HCT116 (cell line): ENCODE data around the gene RXRA. TPM values are rescaled to one million over a fixed set of nuclear protein-coding genes. Genes with fewer than 3 reads are reported as not detected.

Source experiments
- ATAC-seq: fragments of 200-7000 bp; cut with Tn5 transposase; 2 replicates; pipeline ENCODE4 v1.9.1; 2020; ENCODE audit warnings: mild to moderate bottlenecking, moderate library complexity
- BruUV-seq: library from RNA; stranded (reverse); fragments of 400-500 nt; replicated peaks from 2 replicates; lab custom pipeline; 2021; lab: Mats Ljungman, UMichigan
- CTCF ChIA-PET: fragments of 300-600 bp; sonication (Branson Sonifier 250); formaldehyde crosslinking; loops from one replicate; lab custom pipeline; 2021; ENCODE audit warnings: antibody characterized with exemption; lab: Charles Lee
- POLR2A ChIA-PET: fragments of 300-600, 350-600 bp; sonication (Branson Sonifier 250); formaldehyde crosslinking; loops from one replicate; lab custom pipeline; 2021; ENCODE audit warnings: antibody characterized with exemption; lab: Charles Lee
- RAD21 ChIA-PET, 2 experiments: fragments of 300-600 bp; sonication (Branson Sonifier 250); formaldehyde crosslinking; loops; one replicate each; lab custom pipeline; 2023; ENCODE audit warnings: low total read pairs in 2 of 2; ENCODE audit not compliant: uncharacterized antibody in 2 of 2, unreplicated experiment in 2 of 2, low non-redundant PET in 1 of 2; lab: Charles Lee
- DNase-seq: peaks from one replicate; pipeline ENCODE4 v3.0.0-alpha.2; 2010; ENCODE audit warnings: low read depth, low spot score
- H2AFZ ChIP-seq: fragments of 200-600 bp; shearing (Covaris generic), sonication (generic); 2 replicates; pipeline ENCODE4 v1.6.1; 2017; ENCODE audit warnings: low read depth, mixed run types, mixed read lengths, antibody characterized with exemption, low read length; ENCODE audit not compliant: poor library complexity, severe bottlenecking
- H3K27ac ChIP-seq: 2 replicates; pipeline ENCODE4 v1.5.1; 2012; ENCODE audit warnings: low read depth, low read length
- H3K27me3 ChIP-seq: fragments of 200-600 bp; sonication (generic); 2 replicates; pipeline ENCODE4 v1.6.1; 2016; ENCODE audit warnings: mixed run types, low read length, mixed read lengths; ENCODE audit not compliant: insufficient read depth
- H3K36me3 ChIP-seq, 2 experiments: fragments of 200-500 bp in 1 of 2; fragments of 200-600 bp in 1 of 2; sonication (Bioruptor generic) in 1 of 2; sonication (generic) in 1 of 2; 2 replicates each; pipeline versions ENCODE4 v1.5.1 to v1.6.1; 2014 to 2016; ENCODE audit warnings: low read length in 2 of 2, inconsistent platforms in 1 of 2, mixed read lengths in 1 of 2, mixed run types in 1 of 2; ENCODE audit not compliant: insufficient read depth in 2 of 2, control insufficient read depth in 1 of 2
- H3K4me1 ChIP-seq, 2 experiments: fragments of 200-600 bp in 1 of 2; sonication (generic) in 1 of 2; 2 replicates each; pipeline versions ENCODE4 v1.5.1 to v1.6.1; 2012 to 2017; ENCODE audit warnings: low read length in 2 of 2, inconsistent platforms in 1 of 2, mild to moderate bottlenecking in 1 of 2, mixed read lengths in 1 of 2, mixed run types in 1 of 2, moderate library complexity in 1 of 2; ENCODE audit not compliant: insufficient read depth in 2 of 2, control insufficient read depth in 1 of 2
- H3K4me2 ChIP-seq: fragments of 200-600 bp; sonication (generic); 2 replicates; pipeline ENCODE4 v1.6.1; 2017; ENCODE audit warnings: mixed run types, low read length, mixed read lengths
- H3K4me3 ChIP-seq, 2 experiments: fragments of 200-600 bp in 1 of 2; sonication (generic) in 1 of 2; replicated peaks in 1 of 2; 2 replicates each; pipeline ENCODE4 v1.5.1; 2011 to 2016; ENCODE audit warnings: low read length in 2 of 2, control low read depth in 1 of 2, low read depth in 1 of 2, mild to moderate bottlenecking in 1 of 2, mixed read lengths in 1 of 2, mixed run types in 1 of 2
- H3K79me2 ChIP-seq: fragments of 200-600 bp; sonication (generic); 2 replicates; pipeline ENCODE4 v1.6.1; 2017; ENCODE audit warnings: mild to moderate bottlenecking, mixed run types, low read length, moderate library complexity, mixed read lengths; ENCODE audit not compliant: insufficient read depth
- H3K9ac ChIP-seq: fragments of 200-600 bp; sonication (generic); 2 replicates; pipeline ENCODE4 v1.6.1; 2016; ENCODE audit warnings: low read length, mixed read lengths
- H3K9me2 ChIP-seq: fragments of 200-600 bp; sonication (generic), shearing (Covaris generic); 2 replicates; pipeline ENCODE4 v1.6.1; 2017; ENCODE audit warnings: mixed run types, mild to moderate bottlenecking, moderate library complexity; ENCODE audit not compliant: insufficient read depth
- H3K9me3 ChIP-seq, 2 experiments: fragments of 200-500 bp in 1 of 2; fragments of 200-600 bp in 1 of 2; sonication (Bioruptor generic) in 1 of 2; sonication (generic) in 1 of 2; 2 replicates each; pipeline ENCODE4 v1.6.1; 2014 to 2017; ENCODE audit warnings: low read length in 2 of 2, mixed read lengths in 2 of 2, inconsistent platforms in 1 of 2, low read depth in 1 of 2, mild to moderate bottlenecking in 1 of 2, mixed run types in 1 of 2, moderate library complexity in 1 of 2; ENCODE audit not compliant: control insufficient read depth in 1 of 2, insufficient read depth in 1 of 2
- H4K20me1 ChIP-seq: fragments of 200-600 bp; sonication (generic), shearing (Covaris generic); 2 replicates; pipeline ENCODE4 v1.6.1; 2017; ENCODE audit warnings: mixed run types, mild to moderate bottlenecking, moderate library complexity; ENCODE audit not compliant: insufficient read depth
- CBX3 ChIP-seq: IDR thresholded peaks from 2 replicates; pipeline ENCODE4 v1.6.1; 2012; ENCODE audit warnings: low read depth
- CEBPB ChIP-seq: IDR thresholded peaks from 2 replicates; pipeline ENCODE4 v1.6.1; 2012; ENCODE audit warnings: low read depth
- EZH2 ChIP-seq: fragments of 200-600 bp; sonication (generic); IDR thresholded peaks from 2 replicates; pipeline ENCODE4 v1.6.1; 2017; ENCODE audit warnings: antibody characterized with exemption, mixed run types
- FOSL1 ChIP-seq: IDR thresholded peaks from 2 replicates; pipeline ENCODE4 v1.6.1; 2012; ENCODE audit warnings: low read depth
- JUND ChIP-seq: IDR thresholded peaks from 2 replicates; pipeline ENCODE4 v1.6.1; 2012
- POLR2A ChIP-seq: IDR thresholded peaks from 2 replicates; pipeline ENCODE4 v1.7.0; 2011; ENCODE audit warnings: borderline replicate concordance; ENCODE audit not compliant: insufficient read depth, insufficient read length; ENCODE audit errors: extremely low read depth
- RAD21 ChIP-seq: IDR thresholded peaks from 2 replicates; pipeline ENCODE4 v1.6.1; 2012; ENCODE audit warnings: low read depth, mild to moderate bottlenecking
- SIN3A ChIP-seq: IDR thresholded peaks from 2 replicates; pipeline ENCODE4 v1.6.1; 2012; ENCODE audit warnings: low read depth
- SP1 ChIP-seq: IDR thresholded peaks from 2 replicates; pipeline ENCODE4 v1.6.1; 2012; ENCODE audit warnings: low read depth
- TCF7L2 ChIP-seq: IDR thresholded peaks from 2 replicates; pipeline ENCODE4 v1.7.0; 2011; ENCODE audit warnings: borderline replicate concordance, inconsistent platforms; ENCODE audit not compliant: insufficient read depth, insufficient read length; ENCODE audit errors: extremely low read depth
- YY1 ChIP-seq: IDR thresholded peaks from 2 replicates; pipeline ENCODE4 v1.6.1; 2011; ENCODE audit warnings: low read length, low read depth, moderate library complexity, mild to moderate bottlenecking; ENCODE audit not compliant: insufficient replicate concordance; ENCODE audit errors: extremely low read depth
- ZFX ChIP-seq: fragments of 450-650 bp; IDR thresholded peaks from 2 replicates; pipeline ENCODE4 v1.6.1; 2017
- intact Hi-C: fragments of 100-400 bp; cut with micrococcal nuclease; formaldehyde crosslinking; loops from 2 replicates; pipeline ENCODE4 v1.10.0; 2022
- total RNA-seq: library from RNA; stranded (reverse); gene quantifications from one replicate; pipeline ENCODE4 v1.2.1, GENCODE V29; 2021; ENCODE audit not compliant: unreplicated experiment
- TF ChIP-seq, protein P1 (sequence below): IDR thresholded peaks from 2 replicates; pipeline ENCODE4 v1.6.1; 2012; ENCODE audit warnings: low read depth
- TF ChIP-seq, protein P2 (sequence below): IDR thresholded peaks from 2 replicates; pipeline ENCODE4 v1.6.1; 2012
- TF ChIP-seq, protein P3 (sequence below): IDR thresholded peaks from 2 replicates; pipeline ENCODE4 v1.6.1; 2011; ENCODE audit warnings: mild to moderate bottlenecking, low read length, moderate library complexity; ENCODE audit not compliant: insufficient replicate concordance; ENCODE audit errors: extremely low read depth

Gene RXRA
- total RNA-seq, 1 experiment from 2014 or later = 43.9 TPM

DNA sequence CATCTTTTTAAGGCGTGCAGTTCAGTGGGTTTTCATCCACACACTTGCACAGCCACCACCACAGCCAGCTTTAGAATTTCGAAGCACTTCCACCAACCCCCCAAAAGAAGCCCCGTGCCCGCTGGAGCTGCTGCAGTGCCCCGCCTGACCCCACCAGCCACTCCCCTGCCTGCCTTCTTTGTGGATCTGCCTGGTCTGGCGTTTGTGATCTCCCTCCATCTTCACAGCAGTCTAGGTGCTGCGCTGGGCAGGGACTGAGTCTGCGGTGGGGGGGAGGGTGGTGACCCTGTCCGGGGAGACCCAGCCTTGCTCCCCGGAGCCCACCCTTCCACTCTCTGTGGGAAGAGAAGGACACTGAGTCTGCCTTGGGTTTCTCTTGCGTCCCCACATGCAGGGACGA is 40.8 kb downstream of the RXRA start (continued):
- TF ChIP-seq, protein P1, sequence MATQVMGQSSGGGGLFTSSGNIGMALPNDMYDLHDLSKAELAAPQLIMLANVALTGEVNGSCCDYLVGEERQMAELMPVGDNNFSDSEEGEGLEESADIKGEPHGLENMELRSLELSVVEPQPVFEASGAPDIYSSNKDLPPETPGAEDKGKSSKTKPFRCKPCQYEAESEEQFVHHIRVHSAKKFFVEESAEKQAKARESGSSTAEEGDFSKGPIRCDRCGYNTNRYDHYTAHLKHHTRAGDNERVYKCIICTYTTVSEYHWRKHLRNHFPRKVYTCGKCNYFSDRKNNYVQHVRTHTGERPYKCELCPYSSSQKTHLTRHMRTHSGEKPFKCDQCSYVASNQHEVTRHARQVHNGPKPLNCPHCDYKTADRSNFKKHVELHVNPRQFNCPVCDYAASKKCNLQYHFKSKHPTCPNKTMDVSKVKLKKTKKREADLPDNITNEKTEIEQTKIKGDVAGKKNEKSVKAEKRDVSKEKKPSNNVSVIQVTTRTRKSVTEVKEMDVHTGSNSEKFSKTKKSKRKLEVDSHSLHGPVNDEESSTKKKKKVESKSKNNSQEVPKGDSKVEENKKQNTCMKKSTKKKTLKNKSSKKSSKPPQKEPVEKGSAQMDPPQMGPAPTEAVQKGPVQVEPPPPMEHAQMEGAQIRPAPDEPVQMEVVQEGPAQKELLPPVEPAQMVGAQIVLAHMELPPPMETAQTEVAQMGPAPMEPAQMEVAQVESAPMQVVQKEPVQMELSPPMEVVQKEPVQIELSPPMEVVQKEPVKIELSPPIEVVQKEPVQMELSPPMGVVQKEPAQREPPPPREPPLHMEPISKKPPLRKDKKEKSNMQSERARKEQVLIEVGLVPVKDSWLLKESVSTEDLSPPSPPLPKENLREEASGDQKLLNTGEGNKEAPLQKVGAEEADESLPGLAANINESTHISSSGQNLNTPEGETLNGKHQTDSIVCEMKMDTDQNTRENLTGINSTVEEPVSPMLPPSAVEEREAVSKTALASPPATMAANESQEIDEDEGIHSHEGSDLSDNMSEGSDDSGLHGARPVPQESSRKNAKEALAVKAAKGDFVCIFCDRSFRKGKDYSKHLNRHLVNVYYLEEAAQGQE = no peak
- no peak for TF ChIP-seq SIN3A

DNA sequence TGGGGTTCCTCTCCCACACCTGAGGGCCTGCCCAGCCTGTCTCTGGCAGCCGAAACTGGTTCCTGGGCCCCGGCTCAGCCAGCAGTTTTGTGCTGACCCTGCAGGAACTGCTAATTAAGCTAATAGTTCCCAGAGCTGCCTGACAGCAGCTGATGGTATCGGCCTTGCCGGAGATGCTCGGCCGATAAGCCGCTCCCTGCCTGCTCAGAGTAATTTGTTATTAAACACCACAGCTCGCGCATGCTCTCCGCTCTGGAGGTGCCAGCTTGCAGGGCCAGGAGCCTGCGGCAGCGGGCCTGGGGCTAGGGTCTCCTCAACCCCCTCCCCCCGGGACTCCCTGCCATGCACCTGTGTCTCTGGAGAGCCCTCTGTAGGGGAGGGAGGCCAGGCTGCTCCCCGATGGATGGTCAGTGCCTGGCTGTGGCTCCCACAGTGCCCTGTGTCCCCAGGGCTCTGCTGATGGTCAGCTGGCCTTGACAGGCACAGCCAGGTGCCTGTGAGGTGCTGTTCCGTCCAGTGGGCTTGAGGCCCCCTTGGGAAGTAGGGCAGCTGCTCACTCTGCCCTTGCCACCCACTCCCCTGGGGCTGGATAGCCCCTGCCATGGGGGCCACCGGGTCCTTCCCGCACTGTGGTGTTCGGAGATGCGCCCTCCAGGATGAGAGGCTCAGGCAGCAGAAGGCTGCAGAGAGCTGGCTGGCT is 41.7 kb downstream of the RXRA start:
- DNase-seq = no peak
- Histone ChIP-seq H3K27ac (no peak overlapping the region), H4K20me1 (no peaks in the 10 kb centered on the region), H3K27me3 (no peaks in the 10 kb centered on the region), H3K9me2 (no peaks in the 10 kb centered on the region), H3K4me1 (peaks cover 32 to 37% of the 10 kb centered on the region in 2 experiments), H3K9me3 (no peaks in the 10 kb centered on the region), H3K36me3 (no peaks in the 10 kb centered on the region), H3K4me2 (no peak overlapping the region), H3K79me2 (peaks cover 84% of the 10 kb centered on the region), H3K4me3 (no peak overlapping the region), H2AFZ (no peak overlapping the region), H3K9ac (no peak overlapping the region)
- RAD21 ChIA-PET = no interaction called here
- intact Hi-C loops = loop anchor here (2.0 kb wide), 1 partner anchor 59 kb away; no protein-coding TSS in a partner anchor
- ATAC-seq = no peak
- BruUV-seq = no TSS peak
- POLR2A ChIA-PET = interaction anchor here (1.0 kb wide), 1 partner anchor 12 kb away, joined by 3 read pairs; no protein-coding TSS in a partner anchor
- CTCF ChIA-PET = no interaction called here
- TF ChIP-seq POLR2A = no peak
- TF ChIP-seq, protein P2, sequence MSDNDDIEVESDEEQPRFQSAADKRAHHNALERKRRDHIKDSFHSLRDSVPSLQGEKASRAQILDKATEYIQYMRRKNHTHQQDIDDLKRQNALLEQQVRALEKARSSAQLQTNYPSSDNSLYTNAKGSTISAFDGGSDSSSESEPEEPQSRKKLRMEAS = no peak
- TF ChIP-seq, protein P1 = no peak
- no peak for TF ChIP-seq YY1
- TF ChIP-seq CEBPB = no peak
- TF ChIP-seq TCF7L2 = no peak
- TF ChIP-seq EZH2 = no peak
- no peak for TF ChIP-seq FOSL1
- TF ChIP-seq, protein P3, sequence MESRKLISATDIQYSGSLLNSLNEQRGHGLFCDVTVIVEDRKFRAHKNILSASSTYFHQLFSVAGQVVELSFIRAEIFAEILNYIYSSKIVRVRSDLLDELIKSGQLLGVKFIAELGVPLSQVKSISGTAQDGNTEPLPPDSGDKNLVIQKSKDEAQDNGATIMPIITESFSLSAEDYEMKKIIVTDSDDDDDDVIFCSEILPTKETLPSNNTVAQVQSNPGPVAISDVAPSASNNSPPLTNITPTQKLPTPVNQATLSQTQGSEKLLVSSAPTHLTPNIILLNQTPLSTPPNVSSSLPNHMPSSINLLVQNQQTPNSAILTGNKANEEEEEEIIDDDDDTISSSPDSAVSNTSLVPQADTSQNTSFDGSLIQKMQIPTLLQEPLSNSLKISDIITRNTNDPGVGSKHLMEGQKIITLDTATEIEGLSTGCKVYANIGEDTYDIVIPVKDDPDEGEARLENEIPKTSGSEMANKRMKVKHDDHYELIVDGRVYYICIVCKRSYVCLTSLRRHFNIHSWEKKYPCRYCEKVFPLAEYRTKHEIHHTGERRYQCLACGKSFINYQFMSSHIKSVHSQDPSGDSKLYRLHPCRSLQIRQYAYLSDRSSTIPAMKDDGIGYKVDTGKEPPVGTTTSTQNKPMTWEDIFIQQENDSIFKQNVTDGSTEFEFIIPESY = no peak
- TF ChIP-seq JUND = no peak
- no peak for TF ChIP-seq ZFX
- no peak for TF ChIP-seq RAD21
- TF ChIP-seq CBX3 = no peak
- no peak for TF ChIP-seq SP1
